GM12864 (cell line): Measurements from ENCODE around the gene MTM1.

Experiments used
- DNase-seq: peaks from one replicate; pipeline ENCODE4 v3.0.0-alpha.2; 2011; ENCODE audit warnings: low read depth
- H3K4me3 ChIP-seq: 2 replicates; pipeline ENCODE4 v1.5.1; 2011; ENCODE audit warnings: mild to moderate bottlenecking, low read depth, low read length, control low read depth
- TF ChIP-seq, protein P1 (sequence below): IDR thresholded peaks from 2 replicates; pipeline ENCODE4 v1.5.1; 2011; ENCODE audit warnings: low read depth, mild to moderate bottlenecking, moderate library complexity, low read length, control low read depth, inconsistent platforms; ENCODE audit errors: missing control alignments

The MTM1 gene

DNA sequence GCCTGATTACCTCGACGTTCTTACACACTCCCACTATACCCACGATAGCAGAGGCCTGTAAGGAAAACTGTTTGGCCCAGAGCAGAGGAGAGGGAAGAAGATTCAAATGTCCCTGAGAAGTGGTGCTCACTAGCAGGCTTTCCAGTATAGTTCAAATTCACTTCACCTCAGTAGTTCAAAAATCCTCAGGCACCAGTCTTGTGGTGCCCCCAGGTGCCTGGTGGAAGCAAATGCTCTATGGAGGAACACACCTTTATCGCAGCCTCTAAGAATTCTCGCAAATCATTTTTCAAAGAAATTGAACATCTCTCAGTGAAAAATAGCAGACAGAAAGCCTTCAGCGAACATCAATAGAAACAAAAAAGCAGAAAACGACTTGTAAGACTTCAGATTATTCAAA lies 112.6 kb downstream of the MTM1 start:
- DNase-seq, result no peak
- no peak overlapping the region for H3K4me3 ChIP-seq
- TF ChIP-seq, protein P1, sequence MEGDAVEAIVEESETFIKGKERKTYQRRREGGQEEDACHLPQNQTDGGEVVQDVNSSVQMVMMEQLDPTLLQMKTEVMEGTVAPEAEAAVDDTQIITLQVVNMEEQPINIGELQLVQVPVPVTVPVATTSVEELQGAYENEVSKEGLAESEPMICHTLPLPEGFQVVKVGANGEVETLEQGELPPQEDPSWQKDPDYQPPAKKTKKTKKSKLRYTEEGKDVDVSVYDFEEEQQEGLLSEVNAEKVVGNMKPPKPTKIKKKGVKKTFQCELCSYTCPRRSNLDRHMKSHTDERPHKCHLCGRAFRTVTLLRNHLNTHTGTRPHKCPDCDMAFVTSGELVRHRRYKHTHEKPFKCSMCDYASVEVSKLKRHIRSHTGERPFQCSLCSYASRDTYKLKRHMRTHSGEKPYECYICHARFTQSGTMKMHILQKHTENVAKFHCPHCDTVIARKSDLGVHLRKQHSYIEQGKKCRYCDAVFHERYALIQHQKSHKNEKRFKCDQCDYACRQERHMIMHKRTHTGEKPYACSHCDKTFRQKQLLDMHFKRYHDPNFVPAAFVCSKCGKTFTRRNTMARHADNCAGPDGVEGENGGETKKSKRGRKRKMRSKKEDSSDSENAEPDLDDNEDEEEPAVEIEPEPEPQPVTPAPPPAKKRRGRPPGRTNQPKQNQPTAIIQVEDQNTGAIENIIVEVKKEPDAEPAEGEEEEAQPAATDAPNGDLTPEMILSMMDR, result no peak

DNA sequence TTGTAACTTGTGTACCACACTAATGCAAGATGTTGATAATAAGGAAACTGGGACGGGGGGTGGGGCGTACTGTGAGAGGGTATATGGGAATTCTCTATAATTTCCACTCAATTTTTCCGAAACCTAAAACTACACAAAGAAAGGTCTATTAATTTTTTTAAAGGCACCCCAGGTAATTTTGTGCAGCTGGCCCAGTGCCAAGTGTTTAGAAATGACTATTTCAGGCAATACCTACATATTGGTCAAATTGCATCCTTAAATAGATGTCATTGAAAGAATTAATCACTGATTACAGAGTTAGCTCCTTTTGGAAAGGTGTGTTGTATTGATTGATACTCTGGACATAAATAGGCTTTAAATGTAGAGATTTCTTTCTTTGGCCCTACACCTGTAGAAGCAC lies 114.7 kb downstream of the MTM1 start:
- no peak for DNase-seq
- no peak overlapping the region for H3K4me3 ChIP-seq
- TF ChIP-seq, protein P1, result no peak

DNA sequence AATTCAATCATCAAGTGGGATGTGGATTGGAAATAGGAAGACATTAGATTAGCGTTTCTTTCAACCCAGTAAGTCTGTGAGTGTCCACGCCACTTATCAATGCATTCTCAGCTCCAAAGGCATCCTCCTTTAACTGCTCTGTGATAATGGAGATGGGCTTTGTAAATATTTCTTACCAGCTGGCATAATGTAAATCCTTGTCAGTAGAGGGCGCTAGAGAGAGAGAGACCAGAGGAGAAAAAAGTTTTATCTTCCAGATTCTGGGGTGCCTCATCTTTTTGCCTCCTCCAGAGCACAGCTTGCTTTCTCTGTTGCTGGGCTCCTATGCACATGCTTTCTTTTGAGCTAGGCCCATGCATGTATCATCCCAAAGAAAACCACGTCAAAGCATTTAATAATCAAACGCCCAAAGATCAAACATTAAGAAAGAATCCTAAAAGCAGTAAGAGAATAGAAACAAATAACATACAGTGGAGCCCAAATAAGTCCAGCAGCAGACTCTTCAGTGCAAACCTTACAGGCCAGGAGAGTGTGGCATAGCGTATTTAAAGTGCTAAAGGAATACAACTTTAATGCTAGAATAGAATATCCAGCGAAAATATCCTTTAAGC lies 115.2 kb downstream of the MTM1 start:
- TF ChIP-seq, protein P1, result peak; percentile 51
- no peak for DNase-seq
- no peak overlapping the region for H3K4me3 ChIP-seq

DNA sequence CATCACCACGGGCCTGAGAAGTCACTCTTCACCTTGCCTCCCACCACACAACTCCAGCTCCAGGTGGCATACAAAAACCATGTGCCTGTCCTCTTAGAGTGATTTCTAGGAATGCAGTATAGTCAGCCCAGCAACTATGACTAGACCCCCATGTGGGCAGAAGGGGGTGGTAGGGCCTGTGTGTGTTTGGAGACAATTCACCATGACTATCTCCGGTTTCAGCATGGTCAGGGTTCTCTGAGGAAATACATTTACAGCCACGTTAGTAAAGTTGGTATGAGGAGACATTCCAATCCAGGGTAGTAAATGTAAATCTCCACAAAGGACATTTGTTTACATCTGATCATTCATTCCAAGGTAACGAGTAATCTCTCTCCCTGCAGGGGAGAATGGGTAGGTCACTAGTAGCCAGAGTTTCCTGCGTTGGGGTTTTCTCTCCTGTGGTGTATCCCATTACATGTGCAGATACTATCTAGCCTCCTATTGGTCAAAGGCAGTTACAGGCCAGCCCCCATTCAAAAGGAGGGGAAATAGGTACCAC lies 120.6 kb downstream of the MTM1 start:
- TF ChIP-seq, protein P1, result no peak
- no peak overlapping the region for H3K4me3 ChIP-seq
- DNase-seq, result no peak

DNA sequence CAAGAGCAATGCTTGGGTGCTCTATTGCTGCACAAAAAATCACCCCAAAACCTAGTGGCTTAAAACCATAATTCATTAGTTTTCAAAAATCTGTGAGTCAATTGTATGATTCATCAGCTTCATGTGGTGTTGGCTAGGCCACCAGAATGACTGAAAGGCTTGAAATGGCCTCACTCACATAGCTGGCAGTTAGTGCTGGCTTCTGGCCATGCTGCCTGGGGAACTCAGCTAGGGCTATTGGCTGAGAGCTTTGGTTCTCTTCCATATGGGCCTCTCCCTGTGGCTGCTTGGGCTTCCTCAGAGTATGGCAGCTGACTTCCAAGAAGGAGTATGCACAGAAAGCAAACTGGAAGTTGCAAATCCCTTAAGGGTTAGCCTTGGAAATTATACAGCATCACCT lies 121.7 kb downstream of the MTM1 start:
- H3K4me3 ChIP-seq, result no peak overlapping the region
- no peak for DNase-seq
- TF ChIP-seq, protein P1, result no peak

DNA sequence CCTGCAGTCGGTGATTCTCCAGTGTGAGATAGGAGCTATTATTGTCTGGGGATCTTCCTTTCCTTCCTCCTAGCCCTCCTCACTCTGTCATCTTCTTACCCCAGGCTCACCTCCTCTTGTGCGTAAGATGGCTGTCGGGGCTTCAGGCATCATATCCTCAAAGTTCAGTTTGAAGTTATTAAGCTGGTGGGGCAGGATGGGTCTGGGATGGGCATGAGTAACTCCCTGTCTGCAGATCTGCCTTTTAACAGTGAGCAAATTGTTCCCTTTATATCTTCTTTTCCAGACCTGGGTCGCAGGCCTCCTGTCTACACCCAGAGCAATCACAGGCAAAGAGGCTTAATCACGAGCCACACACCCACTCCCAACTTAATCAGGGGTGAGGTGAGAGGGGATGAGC lies 123.9 kb downstream of the MTM1 start:
- peak overlapping the region; percentile 57 for H3K4me3 ChIP-seq
- TF ChIP-seq, protein P1, result no peak
- DNase-seq, result no peak

DNA sequence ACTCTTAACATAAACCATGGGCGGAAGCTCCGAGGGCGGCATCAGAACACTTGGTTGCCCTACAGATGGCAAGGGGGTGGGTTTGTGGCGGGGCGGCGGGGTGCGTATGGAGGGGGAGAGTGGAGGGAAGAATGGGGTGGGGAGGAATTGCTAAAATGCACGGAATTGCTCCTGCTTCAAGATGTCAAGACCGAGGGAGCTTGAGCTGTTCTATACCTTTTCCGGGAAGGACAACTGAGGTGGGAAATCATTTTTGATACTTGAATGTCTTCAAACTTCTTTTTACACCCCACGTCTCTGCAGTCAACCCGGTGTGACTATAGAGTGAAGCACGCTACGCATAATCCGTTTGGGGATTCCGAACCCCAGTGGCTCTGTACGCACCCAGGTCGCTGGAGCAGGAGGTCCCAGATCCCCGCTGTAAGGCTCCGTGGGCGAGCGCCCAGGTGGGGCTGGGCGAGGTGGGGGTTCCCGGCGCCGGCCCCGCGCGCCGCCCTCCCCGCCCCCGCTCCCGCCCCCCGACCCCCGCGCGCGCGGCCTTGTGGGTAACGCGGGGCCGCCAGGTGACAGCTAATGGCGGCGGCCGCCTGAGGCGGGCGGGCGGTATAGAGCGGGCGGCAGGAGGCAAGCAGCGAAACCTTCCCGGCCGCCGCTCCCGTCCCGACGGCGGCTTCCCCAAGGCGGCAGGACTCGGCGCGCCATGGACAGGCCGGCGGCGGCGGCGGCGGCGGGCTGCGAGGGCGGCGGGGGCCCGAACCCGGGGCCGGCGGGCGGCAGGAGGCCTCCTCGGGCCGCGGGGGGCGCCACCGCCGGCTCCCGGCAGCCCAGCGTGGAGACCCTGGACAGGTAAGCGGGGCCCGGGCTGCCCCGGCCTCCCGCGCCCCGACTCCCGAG lies 124.7 kb downstream of the MTM1 start, which contains the start of gene MTMR1:
TSS of gene MTMR1 (plus strand) at position 566 of the 894 bp plus-strand sequence. CDS start at position 701, 135 bp downstream.
- peak within 1 kb of the TSS; percentile 57 for H3K4me3 ChIP-seq
- no peak for DNase-seq
- TF ChIP-seq, protein P1, result no peak
